GM06990 (cell line): Measurements from ENCODE around the gene CDK15.
"Not testable (repeated sequence)": the region's sequence is repeated elsewhere in the genome, so short reads cannot be mapped to it uniquely, and the experiment has no call there.

ENCODE experiments used
- DNase-seq: peaks from one replicate; pipeline ENCODE4 v3.0.0-alpha.2; 2011; ENCODE audit not compliant: insufficient read length; ENCODE audit errors: extremely low read depth
- H3K27me3 ChIP-seq: replicated peaks from 2 replicates; pipeline ENCODE4 v1.6.0; 2011; ENCODE audit warnings: low read length; ENCODE audit not compliant: control insufficient read depth, insufficient read depth
- H3K36me3 ChIP-seq: 2 replicates; pipeline ENCODE4 v1.5.1; 2011; ENCODE audit warnings: low read length; ENCODE audit not compliant: control insufficient read depth, insufficient read depth
- H3K4me3 ChIP-seq: replicated peaks from 2 replicates; pipeline ENCODE4 v1.5.1; 2011; ENCODE audit warnings: low read depth, mild to moderate bottlenecking, control low read depth, low read length
- TF ChIP-seq, protein P1 (sequence below): IDR thresholded peaks from 2 replicates; pipeline ENCODE4 v1.5.1; 2011; ENCODE audit warnings: low read length, control low read depth, mild to moderate bottlenecking, inconsistent platforms; ENCODE audit not compliant: insufficient read depth, poor library complexity, severe bottlenecking

The CDK15 gene

DNA sequence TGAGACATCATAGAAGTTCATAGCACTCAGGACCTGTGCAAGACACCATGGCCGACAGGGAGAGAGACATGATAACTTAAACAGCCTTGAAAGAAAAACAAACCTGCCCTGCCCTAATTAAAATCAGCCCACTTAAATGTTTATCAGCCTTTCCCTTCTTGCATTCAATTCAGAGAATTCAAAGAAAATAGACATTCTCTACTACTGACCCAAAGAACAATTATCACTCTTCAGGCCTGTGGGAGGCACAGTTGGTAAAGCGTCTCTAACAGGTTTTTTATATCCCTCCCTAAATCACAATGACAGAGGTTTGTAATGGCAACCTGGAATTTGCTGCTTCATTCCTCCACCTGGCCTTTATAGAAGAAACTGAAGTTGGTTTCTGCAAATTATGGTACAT, 1.7 kb downstream of the CDK15 start:
- no peak for DNase-seq
- Histone ChIP-seq H3K27me3 (no peaks in the 10 kb centered on the region; the same call in 1 of the 2 replicates), H3K36me3 (no peaks in the 10 kb centered on the region), H3K4me3 (no peak overlapping the region)
- TF ChIP-seq, protein P1, sequence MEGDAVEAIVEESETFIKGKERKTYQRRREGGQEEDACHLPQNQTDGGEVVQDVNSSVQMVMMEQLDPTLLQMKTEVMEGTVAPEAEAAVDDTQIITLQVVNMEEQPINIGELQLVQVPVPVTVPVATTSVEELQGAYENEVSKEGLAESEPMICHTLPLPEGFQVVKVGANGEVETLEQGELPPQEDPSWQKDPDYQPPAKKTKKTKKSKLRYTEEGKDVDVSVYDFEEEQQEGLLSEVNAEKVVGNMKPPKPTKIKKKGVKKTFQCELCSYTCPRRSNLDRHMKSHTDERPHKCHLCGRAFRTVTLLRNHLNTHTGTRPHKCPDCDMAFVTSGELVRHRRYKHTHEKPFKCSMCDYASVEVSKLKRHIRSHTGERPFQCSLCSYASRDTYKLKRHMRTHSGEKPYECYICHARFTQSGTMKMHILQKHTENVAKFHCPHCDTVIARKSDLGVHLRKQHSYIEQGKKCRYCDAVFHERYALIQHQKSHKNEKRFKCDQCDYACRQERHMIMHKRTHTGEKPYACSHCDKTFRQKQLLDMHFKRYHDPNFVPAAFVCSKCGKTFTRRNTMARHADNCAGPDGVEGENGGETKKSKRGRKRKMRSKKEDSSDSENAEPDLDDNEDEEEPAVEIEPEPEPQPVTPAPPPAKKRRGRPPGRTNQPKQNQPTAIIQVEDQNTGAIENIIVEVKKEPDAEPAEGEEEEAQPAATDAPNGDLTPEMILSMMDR: no peak

DNA sequence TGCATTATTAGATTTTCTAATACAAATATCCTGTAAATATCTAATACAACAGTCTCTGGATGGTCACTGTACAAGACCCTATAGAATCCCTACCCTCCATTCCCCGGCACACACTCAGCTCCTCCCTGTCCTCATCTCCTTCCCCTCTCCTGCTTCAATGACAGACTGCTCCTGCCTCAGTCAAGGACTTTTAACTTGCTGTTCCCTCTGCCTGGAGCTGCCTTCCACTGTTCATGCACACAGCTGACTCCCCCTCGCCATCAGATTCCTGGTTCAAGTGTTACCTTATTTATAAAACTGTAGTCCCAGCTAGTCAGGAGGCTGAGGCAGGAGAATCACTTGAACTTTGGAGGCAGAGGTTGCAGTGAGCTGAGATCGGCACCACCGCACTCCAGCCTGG, 3.3 kb downstream of the CDK15 start:
- TF ChIP-seq, protein P1: no peak
- no peak for DNase-seq
- Histone ChIP-seq H3K4me3 (no peak overlapping the region), H3K27me3 (no peaks in the 10 kb centered on the region; the same call in 1 of the 2 replicates), H3K36me3 (no peaks in the 10 kb centered on the region)

GRCh38 chr2:201810604-201811003, 4.3 kb downstream of the CDK15 start:
- not testable (repeated sequence) for H3K4me3 ChIP-seq, H3K36me3 ChIP-seq, DNase-seq, H3K27me3 ChIP-seq

- TF ChIP-seq, protein P1: no peak
- Histone ChIP-seq H3K27me3 (no peaks in the 10 kb centered on the region), H3K36me3 (no peaks in the 10 kb centered on the region), H3K4me3 (no peak overlapping the region)
- DNase-seq: no peak
These were observed 7.8 kb downstream of the CDK15 start for GRCh38 chr2:201813996-201814760.

DNA sequence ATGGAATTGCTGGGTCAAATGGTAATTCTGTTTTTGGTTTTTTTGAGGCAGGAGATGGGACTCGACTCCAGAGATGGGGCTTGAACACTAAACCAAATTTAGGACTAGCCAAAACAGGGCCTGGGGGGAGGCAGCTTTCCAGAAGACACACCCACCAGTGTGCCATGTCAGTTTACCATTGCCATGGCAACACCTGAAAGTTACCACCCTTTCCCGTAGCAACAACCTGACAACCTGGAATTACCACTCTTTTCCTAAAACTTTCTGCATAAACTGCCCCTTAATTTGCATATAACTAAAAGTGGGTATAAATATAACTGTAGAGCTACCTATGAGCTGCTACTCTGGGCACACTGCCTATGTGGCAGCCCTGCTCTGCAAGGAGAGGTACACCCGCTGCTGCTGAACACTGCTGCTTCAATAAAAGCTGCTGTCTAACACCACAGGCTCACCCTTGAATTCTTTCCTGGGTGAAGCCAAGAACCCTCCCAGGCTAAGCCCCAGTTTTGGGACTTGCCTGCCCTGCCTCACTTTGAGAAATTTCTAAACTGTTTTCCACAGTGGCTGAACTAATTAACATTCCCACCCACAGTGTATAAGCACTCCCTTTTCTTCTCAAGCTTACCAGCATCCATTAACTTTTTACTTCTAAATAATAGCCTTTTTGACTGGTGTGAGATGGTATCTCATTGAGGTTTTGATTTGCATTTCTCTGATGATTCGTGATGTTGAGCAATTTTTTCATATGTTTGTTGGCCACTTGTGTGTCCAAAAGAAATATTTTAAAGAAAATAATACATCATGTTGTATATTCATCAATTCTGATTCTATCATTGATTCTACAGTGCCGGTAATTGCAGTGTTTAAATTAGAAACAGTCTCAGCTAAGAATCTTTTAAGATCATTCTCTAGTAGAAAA, 10.6 kb downstream of the CDK15 start:
- TF ChIP-seq, protein P1: no peak
- Histone ChIP-seq H3K4me3 (no peak overlapping the region), H3K36me3 (no peaks in the 10 kb centered on the region), H3K27me3 (no peaks in the 10 kb centered on the region)
- DNase-seq: no peak

GRCh38 chr2:201820383-201821007, 14.2 kb downstream of the CDK15 start:
- Histone ChIP-seq H3K36me3 (no peaks in the 10 kb centered on the region), H3K27me3 (no peaks in the 10 kb centered on the region), H3K4me3 (no peak overlapping the region)
- DNase-seq: no peak
- TF ChIP-seq, protein P1: no peak
